Measurements from ENCODE around the gene RAI1.

The RAI1 gene

DNA sequence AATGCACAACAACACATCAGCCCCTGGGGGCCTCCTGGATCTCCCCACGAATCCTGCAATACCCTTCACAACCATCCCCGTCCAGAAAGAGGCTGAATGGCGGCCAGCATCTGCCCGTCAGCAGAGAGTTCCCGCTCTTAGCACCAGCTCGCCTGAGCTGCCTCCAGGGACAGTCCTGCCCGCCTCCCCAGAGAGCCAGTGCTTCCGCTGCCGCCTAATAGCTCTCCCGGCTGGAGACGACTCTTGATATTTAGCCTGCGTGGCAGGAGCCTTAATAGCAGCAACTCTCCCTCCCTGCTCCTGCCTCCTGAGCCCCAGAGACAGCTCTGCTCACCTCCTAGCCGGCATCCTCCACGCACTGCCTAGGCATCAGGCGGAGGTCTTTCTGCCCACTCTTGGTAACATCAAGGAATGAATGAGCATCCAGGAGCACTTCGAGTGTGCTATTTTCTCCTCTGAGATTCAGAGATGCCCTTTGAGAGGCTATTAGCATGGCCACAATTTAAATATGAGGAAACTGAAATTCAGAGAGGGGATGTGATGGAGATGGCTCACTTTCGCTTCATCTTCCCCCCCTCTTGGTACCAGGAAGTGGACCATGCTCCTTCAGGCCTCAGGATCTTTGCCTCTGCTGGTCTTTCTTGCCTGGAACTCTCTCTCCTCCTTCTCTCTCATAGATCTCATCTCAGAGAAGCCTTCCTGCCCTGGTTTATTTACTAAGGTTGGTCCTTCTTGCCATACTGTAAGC, 67.9 kb downstream of the RAI1 start:
- DNase-seq (ENCODE audit: low read depth): no peak

GRCh38 chr17:17749921-17750320, 68.7 kb downstream of the RAI1 start:
- DNase-seq (ENCODE audit: low read depth): peak; percentile 36

- no peak for DNase-seq (ENCODE audit: low read depth)
Measured at GRCh38 chr17:17750881-17751280, 69.6 kb downstream of the RAI1 start.

DNA sequence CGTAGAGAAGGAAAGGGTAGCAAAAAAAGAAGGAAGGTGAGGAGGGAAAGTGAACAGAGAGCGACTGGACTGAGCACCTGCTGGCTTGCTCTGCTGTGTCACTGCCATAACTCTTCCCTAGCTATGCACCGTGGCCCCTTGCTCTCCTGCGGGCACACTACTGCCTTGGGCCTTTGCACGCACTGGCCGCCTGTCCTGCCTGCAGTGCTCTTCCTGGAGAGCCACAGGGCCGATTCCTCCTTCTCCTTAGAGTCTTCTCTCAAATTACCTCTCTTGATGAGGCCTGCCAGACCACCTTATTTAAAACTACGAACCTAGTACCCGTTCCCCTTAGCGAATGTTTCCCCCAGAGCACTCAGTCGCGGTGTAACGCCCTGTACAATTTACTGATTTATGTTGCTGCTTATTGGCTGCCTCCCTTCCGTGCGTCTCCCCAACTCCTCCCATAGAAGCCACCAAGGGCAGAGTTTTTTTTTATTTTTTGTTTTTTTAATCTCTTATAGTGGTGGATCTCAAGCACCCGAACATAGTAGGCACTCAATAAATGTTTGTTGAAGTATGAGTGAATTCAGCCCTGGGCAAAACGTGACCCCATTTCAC, 70.3 kb downstream of the RAI1 start:
- no peak for DNase-seq (ENCODE audit: low read depth)

- peak; percentile 95 for DNase-seq (ENCODE audit: low read depth)
Measured at GRCh38 chr17:17752089-17752820, 71.0 kb downstream of the RAI1 start.

- no peak for DNase-seq (ENCODE audit: low read depth)
Measured at GRCh38 chr17:17752821-17753321, 71.6 kb downstream of the RAI1 start.

DNA sequence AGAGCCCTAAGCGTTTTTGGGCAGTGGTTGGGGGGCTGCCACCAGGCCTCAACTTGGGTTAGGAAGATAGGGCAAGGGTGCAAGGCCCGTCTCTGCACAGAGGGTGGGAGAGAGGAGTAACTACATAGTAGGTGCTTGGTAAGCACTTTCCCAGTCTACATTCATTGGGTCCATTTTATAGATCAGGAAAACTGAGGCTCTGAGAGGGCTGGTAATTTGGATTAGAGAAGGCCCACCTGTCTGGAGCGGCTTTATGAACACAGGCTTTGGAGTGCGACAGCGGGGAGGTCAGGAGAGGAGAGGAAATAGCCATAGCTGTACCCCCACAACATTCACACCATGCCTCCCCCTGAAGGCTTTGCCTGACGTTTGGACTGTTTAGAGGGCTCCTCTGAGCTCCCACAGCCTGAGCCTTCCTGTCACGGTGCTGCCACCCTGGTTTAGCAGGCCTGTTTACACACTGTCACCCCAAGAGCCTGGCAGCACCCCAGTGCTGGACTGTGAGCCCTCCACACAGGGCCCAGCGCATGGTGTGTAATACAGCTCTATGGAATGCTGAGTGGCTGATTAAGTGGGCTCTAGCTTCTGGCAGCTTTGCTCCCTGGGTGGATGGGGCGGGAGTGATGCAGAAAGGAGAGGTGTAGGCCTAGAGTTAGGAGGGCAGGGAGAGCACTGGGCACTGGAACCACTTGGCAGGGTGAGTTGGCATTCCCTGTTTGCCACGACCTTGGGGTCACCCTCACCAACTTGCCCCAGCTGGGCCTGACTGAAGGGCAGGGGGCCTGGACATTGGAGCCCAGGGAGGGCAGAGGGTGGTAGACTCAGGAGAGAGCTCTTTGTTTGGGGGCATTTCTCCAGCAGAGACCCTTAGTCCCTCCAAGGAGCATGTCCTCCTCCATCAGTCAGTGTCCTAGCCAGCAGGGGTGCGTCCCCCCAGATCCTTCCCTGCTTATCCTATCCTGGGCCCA, 73.7 kb downstream of the RAI1 start:
- DNase-seq (ENCODE audit: low read depth): no peak

GRCh38 chr17:17755715-17756114, 74.5 kb downstream of the RAI1 start:
- DNase-seq (ENCODE audit: low read depth): no peak

- DNase-seq (ENCODE audit: low read depth): no peak
Measured at GRCh38 chr17:17757391-17757791, 76.1 kb downstream of the RAI1 start.

GRCh38 chr17:17757956-17758845, 76.9 kb downstream of the RAI1 start:
- no peak for DNase-seq (ENCODE audit: low read depth)

GRCh38 chr17:17758941-17759563, 77.8 kb downstream of the RAI1 start:
- no peak for DNase-seq (ENCODE audit: low read depth)

DNA sequence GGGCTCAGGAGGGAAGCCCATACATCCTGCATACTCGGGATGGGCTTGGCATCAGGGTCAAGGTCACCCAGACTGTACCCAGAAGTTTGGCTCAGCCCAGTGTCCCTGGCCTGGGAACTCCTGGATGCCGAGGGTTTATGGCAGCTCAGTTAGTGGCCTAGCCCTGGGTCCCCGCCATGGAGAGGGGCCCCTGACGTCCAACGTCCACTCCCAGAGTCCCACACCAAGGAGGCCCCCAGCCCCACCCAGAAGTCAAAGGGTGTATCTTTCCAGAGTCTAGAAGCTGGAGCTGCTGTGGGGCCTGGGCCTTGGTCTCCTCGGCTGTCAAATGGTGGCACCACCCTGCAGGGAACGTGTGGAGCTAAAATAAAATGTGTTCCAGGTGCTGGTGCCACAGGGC, 79.1 kb downstream of the RAI1 start:
- no peak for DNase-seq (ENCODE audit: low read depth)

DNA sequence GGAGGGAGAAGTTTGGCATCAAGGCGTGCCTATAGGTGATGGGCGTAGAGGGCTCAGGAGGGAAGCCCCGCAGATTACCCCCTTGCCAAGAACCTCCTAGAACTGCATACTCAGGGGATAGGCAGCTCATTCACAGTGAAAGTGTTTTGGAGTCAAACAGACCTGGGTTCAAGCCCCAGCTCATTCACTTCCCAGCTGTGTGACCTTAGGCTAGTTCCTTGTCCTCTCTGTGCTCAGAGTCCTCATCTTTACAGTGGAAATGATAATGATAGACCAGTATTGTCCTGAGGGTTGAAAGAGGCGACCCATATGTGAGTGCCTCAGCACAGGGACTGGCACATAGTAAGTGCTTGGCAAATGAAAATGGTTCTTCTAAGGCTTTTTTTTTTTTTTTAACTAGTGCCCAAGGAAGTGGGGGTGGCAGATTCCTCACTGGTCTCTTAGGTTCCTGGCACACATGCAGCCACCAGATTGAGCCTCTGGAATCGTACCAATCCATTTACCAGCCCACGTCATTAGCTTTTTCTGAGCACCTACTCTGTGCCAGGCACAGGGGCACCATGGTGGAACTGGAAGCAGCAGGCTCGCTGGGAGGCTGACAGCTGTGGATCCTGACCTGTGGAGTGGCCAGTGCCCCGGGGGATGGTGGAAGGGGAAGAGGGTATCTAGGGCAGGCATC, 79.8 kb downstream of the RAI1 start:
- no peak for DNase-seq (ENCODE audit: low read depth)

- no peak for DNase-seq (ENCODE audit: low read depth)
Measured at GRCh38 chr17:17761894-17762743, 80.9 kb downstream of the RAI1 start.

- no peak for DNase-seq (ENCODE audit: low read depth)
Measured at GRCh38 chr17:17762744-17763105, 81.5 kb downstream of the RAI1 start.

DNA sequence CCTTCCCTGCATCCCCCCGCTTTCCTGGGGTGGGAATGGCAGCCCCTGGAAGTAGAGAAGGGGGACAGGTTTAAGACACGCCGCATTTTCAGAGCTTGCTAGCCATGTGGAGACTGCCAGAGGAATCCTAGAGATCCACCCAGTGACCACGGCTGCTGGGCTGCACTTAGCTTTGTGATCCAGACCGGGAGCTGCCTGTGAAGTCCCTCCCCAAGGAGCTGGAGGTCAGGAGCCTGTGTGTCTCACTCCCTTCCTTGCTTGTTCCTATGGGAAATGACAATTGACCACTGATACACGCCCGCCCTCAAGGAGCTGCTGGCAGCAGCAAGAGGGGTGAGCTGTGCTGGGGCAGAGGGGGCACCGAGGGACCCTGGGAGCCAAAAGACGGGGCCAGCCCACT, 81.9 kb downstream of the RAI1 start:
- DNase-seq (ENCODE audit: low read depth): no peak

DNA sequence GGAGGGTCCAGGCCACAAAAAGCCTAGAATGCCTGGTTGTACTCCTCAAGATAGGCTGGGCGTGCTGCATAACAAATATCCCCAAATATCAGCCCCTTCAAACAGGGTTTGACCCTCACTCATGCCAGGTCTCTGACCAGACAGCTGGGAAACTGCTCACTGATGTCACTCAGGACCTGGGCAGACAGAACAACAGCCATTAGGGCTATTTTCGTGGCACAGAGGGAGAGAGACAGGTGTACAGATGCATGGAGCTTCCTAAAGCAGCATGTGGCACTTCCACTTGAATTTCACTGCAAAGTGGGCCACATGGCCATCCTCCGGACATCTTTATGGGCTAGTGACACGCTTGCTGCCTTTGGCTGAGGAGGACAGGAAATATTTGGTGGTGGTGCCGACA, 82.5 kb downstream of the RAI1 start:
- no peak for DNase-seq (ENCODE audit: low read depth)

- DNase-seq (ENCODE audit: low read depth): peak; percentile 67
Measured at GRCh38 chr17:17765359-17766076, 84.3 kb downstream of the RAI1 start.

Measured in iris pigment epithelial cell (primary cell).